Measurements from ENCODE around the gene KCTD8. TPM values are rescaled to one million over a fixed set of nuclear protein-coding genes. Genes with fewer than 3 reads are reported as not detected.

KCTD8 gene
- total RNA-seq, 1 experiment from 2014 or later: not detected

- TF ChIP-seq EZH2 (IDR thresholded peaks at IDR 0.05) (no peak), POLR2A (IDR thresholded peaks at IDR 0.05; ENCODE audit: borderline replicate concordance, extremely low read depth, insufficient read depth, insufficient read length) (no peak), YY1 (IDR thresholded peaks at IDR 0.05; ENCODE audit: extremely low read depth, insufficient replicate concordance, low read depth, low read length) (no peak), CEBPB (IDR thresholded peaks at IDR 0.05; ENCODE audit: low read depth) (no peak), EGR1 (IDR thresholded peaks at IDR 0.05; ENCODE audit: low read depth) (no peak), CTCF (IDR thresholded peaks at IDR 0.05 in 2 of 3, conservative IDR thresholded peaks at IDR 0.05 in 1 of 3; ENCODE audit: borderline replicate concordance in 1 of 3, insufficient read depth in 1 of 3, low read depth in 2 of 3, low read length in 2 of 3) (no peak), ATF3 (IDR thresholded peaks at IDR 0.05) (no peak), CBX3 (IDR thresholded peaks at IDR 0.05; ENCODE audit: low read depth) (no peak), FOSL1 (IDR thresholded peaks at IDR 0.05; ENCODE audit: low read depth) (no peak), ZNF274 (IDR thresholded peaks at IDR 0.05; ENCODE audit: low read depth, low read length) (no peak), EZH2phosphoT487 (IDR thresholded peaks at IDR 0.05; ENCODE audit: borderline replicate concordance) (no peak), TCF7L2 (IDR thresholded peaks at IDR 0.05; ENCODE audit: borderline replicate concordance, extremely low read depth, insufficient read depth, insufficient read length) (no peak), ZBTB33 (IDR thresholded peaks at IDR 0.05; ENCODE audit: extremely low read depth, insufficient replicate concordance, low read length) (no peak), REST (IDR thresholded peaks at IDR 0.05; ENCODE audit: low read depth) (no peak), MAX (IDR thresholded peaks at IDR 0.05) (no peak), JUND (IDR thresholded peaks at IDR 0.05) (no peak), SIN3A (IDR thresholded peaks at IDR 0.05; ENCODE audit: low read depth) (no peak), SP1 (IDR thresholded peaks at IDR 0.05; ENCODE audit: low read depth) (no peak), RAD21 (IDR thresholded peaks at IDR 0.05; ENCODE audit: low read depth) (no peak)
- Histone ChIP-seq H3K36me3 (ENCODE audit: control insufficient read depth in 1 of 2, insufficient read depth in 2 of 2, low read length in 2 of 2) (no peaks in the 10 kb centered on the region), H3K4me2 (ENCODE audit: low read length) (no peak overlapping the region), H3K27ac (ENCODE audit: low read depth, low read length) (no peak overlapping the region), H3K27me3 (ENCODE audit: insufficient read depth, low read length) (no peaks in the 10 kb centered on the region), H3K79me2 (ENCODE audit: insufficient read depth, low read length) (no peaks in the 10 kb centered on the region), H3K9ac (ENCODE audit: low read length) (no peak overlapping the region), H2AFZ (ENCODE audit: low read depth, low read length, poor library complexity, severe bottlenecking) (no peak overlapping the region), H3K9me3 (ENCODE audit: control insufficient read depth in 1 of 2, insufficient read depth in 1 of 2, low read depth in 1 of 2, low read length in 2 of 2) (peaks cover 4 to 24% of the 10 kb centered on the region in 2 experiments; a peak in 2 of 4 replicates), H3K4me3 (replicated peaks in 1 of 2; ENCODE audit: low read depth in 1 of 2, low read length in 2 of 2) (no peak overlapping the region), H3K4me1 (ENCODE audit: control insufficient read depth in 1 of 2, insufficient read depth in 2 of 2, low read length in 2 of 2) (no peaks in the 10 kb centered on the region), H4K20me1 (ENCODE audit: insufficient read depth) (no peaks in the 10 kb centered on the region), H3K9me2 (ENCODE audit: insufficient read depth) (no peaks in the 10 kb centered on the region)
- ChIA-PET RAD21 (ENCODE audit: low non-redundant PET in 1 of 2, low total read pairs in 2 of 2, uncharacterized antibody in 2 of 2, unreplicated experiment in 2 of 2) (no interaction called here), CTCF (no interaction called here), POLR2A (no interaction called here)
- DNase-seq (ENCODE audit: low read depth, low spot score): no peak
- no TSS peak for BruUV-seq (replicated peaks)
- intact Hi-C loops (cut with micrococcal nuclease): no loop called here
- ATAC-seq: no peak
These were observed 285.9 kb downstream of the KCTD8 start for GRCh38 chr4:44162538-44163270.

Measured in HCT116 (cell line).